G401 (cell line): ENCODE measurements around the gene NEUROG3. TPM values are rescaled to one million over a fixed set of nuclear protein-coding genes. Genes with fewer than 3 reads are reported as not detected.
"Not testable (repeated sequence)": the region's sequence is repeated elsewhere in the genome, so short reads cannot be mapped to it uniquely, and the experiment has no call there.

Source experiments
- DNase-seq: peaks from one replicate; pipeline ENCODE4 v3.0.0-alpha.2; 2015; ENCODE audit warnings: low spot score
- in situ Hi-C: cut with HindIII; loops from 2 replicates; pipeline ENCODE4 v1.10.0; 2016; ENCODE audit warnings: low sequenced_read_pairs, mixed read lengths
- total RNA-seq: library from RNA; depleted of rRNA; stranded (reverse); fragments of >200 nt; shearing (Covaris generic); gene quantifications from 2 replicates; pipeline ENCODE4 v1.2.3, GENCODE V29; 2014

The NEUROG3 gene
- total RNA-seq, 1 experiment from 2014 or later: not detected

GRCh38 chr10:69574571-69574978 lies 1.4 kb upstream of the NEUROG3 start:
- no peak for DNase-seq
- in situ Hi-C loops: no loop called here

DNA sequence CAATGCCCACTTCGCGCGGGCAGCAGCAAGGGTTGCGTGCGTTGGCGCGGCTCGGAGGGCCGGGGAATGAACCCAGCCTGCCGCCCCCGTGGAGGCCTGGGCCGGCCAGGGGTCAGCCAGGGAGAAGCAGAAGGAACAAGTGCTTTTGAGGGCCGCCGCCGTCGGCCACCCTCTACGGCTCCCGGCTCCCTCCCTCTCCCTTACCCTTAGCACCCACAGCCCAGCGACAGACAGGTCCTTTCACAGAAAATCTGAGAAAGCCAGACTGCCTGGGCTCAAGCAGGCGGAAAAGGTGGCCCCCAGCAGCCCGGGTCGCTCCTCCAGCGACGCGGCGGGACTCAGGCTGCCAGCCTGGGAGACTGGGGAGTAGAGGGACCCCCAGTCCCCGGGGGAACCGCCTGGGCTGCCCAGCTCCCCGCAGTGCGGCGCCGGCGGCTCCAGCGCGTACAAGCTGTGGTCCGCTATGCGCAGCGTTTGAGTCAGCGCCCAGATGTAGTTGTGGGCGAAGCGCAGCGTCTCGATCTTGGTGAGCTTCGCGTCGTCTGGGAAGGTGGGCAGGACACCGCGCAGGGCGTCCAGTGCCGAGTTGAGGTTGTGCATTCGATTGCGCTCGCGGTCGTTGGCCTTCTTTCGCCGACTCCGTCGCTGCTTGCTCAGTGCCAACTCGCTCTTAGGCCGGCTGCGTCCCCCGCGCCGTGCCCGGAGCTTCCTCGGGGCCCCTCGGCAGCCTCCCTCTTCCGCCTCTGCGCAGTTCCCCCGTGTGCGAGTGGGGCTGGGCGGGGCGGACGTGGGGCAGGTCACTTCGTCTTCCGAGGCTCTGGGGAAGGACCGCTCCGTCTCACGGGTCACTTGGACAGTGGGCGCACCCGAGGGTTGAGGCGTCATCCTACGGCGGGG lies 815 bp downstream of the NEUROG3 start:
- no peak for DNase-seq

GRCh38 chr10:69571618-69572158 lies 1.5 kb downstream of the NEUROG3 start:
- no peak for DNase-seq
- in situ Hi-C loops: no loop called here

More for the DNA sequence above, 815 bp downstream of the NEUROG3 start:
- in situ Hi-C loops: no loop called here

DNA sequence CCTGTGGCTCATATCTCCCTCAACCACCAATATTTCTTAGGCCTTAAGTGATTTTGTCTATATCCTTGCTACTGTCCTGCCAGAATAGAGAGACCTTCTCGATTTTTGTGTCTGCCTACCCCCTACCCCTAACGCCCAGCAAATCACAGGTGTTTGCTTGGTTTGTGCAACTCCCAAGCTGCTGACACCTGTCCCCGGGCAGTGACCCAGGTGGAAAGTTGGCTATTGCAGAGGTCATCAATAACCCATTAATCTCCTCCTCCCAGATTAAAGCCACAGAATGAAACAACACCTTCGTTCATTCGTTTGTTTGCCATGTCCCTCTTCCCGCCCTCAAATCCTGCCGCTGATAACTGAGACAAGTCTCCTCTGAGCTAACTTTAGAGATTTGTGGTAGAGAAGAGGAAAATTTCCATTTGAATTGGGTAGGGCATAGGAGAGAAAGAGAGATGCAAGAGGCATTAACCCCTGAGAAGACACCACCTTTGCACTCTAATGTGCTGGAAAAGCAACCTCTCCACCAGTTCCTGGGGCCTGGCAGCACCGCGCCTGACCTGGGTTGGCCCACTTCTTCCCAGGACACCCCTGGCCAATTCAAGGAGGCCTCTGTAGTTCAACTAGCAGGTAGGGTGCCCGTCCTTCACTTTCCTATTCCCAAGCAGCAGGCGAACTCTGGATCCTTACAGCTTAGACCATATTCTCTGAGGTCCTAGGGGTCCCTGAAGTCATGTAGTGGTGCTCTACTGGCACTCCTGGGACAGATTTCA lies 3.0 kb downstream of the NEUROG3 start:
- in situ Hi-C loops: no loop called here
- DNase-seq: no peak

DNA sequence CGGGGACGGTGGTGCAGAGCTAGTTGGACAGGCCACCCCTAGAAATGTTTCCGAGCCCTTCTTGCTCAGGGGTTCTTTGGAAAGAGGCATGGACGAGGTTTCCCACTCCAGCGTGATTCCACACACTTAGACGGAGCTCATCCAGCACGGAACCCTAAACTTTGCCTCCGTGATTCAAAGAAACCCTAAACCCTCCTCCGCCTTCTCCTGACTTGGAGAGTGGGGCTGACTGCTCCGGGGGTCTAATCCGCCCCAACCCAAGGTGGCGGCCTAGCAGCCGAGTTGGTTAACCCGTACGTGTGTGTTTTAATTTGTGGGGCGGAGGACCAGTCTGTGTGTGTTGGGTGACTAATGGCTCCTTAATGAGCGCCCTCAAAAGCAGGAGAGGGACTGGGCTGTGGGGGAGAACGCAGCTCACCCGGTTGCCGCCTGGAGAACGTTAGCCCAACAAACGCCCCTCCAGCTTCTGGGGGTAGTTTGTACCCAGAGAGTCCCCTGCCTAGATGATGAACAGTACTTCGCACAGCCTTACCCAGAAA lies 3.8 kb downstream of the NEUROG3 start:
- no peak for DNase-seq
- in situ Hi-C loops: no loop called here

DNA sequence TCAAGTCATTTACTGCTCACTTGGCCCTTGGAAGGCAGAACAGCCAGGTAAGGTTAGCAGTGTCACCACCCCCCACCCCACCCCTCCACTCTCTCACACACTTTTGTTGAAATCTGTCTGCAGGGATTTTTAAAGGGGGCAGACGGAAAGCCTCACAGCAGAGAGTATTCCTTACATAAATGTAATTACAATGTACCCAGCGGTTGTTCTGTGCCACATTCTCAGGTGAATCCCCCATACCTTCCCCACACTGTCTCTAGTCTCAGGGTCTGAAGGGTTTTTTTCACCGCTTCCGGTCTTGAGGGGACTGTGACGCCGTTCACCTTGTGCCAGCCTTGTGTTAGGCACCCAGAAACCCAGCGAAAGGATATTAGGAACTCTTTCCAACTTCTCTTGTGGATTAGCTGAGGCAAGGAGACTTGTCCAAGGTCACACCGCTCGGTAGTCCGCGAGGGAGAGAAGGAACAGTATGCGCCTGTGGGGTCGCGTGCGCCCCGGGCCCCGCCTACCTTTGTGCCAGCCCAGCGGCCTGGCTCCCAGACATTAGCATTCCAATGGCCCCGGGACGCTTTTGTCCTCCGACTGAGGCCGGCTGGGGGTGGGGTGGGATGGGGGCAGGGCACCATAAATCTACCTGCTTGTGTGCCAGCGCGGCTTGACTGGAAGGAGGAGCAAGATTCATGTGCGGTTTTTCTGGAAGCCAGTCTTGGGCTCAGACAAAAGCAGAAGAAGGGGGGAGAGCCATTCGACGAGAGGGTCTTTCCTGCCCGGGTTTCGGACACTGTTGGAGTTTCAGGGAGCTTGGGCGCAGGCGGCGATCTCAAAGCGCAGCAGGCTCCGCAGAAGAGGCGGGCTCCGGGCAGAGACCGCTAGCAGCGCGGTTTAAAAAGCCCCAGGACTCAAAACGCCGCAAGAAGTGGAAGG lies 4.5 kb downstream of the NEUROG3 start:
- DNase-seq: no peak
- in situ Hi-C loops: no loop called here

GRCh38 chr10:69567920-69568319 lies 5.3 kb downstream of the NEUROG3 start:
- in situ Hi-C loops: no loop called here
- no peak for DNase-seq

DNA sequence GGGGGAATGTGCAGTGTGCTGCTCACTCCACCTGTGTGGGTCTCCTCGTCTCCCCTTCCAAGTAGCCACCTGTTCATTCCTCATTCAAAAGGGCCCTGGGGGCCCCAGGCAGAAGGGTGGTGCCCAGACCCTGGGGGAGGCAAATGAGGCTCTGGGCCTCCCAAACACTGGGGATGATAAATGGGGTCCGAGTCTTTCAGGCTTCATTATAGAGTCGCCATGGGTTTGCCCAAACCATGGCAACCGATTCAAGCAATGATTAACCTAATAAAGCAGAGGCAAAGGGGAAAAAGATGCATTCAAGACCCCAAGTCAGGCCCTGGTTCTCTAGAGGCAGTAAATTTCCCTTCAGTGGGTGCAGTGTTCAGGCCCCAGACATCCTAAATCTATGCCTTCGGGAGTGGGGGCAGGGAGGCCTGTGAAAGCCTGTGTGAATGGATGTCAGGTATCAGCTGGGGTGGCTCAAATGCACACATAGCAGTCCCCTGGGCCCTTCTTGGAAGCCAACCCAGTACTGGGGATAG lies 10.4 kb downstream of the NEUROG3 start:
- in situ Hi-C loops: no loop called here
- DNase-seq: no peak

DNA sequence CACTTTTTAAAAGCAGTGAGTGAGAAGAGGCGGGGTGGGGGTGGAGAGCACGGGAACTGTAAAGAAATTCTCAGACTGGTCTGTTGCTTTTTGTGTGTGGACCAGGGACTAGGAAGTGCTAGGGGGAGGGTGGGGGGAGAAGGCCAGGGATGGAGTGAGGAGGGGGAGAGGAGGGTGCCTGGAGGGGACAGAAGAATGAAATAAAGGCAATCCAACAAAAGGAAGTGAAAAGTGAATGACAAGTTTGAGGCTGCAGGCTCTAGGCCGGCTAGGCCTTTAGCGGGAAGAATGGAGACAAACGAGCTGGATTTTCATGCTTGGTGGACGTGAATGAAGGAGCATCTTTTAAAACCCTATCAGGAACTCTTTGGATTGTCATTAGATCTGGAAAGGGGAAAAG lies 13.7 kb downstream of the NEUROG3 start:
- DNase-seq: no peak
- in situ Hi-C loops: no loop called here

- DNase-seq: no peak
- in situ Hi-C loops: no loop called here
Observed at GRCh38 chr10:69558559-69558958, 14.7 kb downstream of the NEUROG3 start.

GRCh38 chr10:69554611-69555010 lies 18.6 kb downstream of the NEUROG3 start:
- in situ Hi-C loops: no loop called here
- no peak for DNase-seq

GRCh38 chr10:69553328-69553727 lies 19.9 kb downstream of the NEUROG3 start:
- in situ Hi-C loops: no loop called here
- no peak for DNase-seq

GRCh38 chr10:69552268-69552667 lies 21.0 kb downstream of the NEUROG3 start:
- in situ Hi-C loops: no loop called here
- DNase-seq: no peak

DNA sequence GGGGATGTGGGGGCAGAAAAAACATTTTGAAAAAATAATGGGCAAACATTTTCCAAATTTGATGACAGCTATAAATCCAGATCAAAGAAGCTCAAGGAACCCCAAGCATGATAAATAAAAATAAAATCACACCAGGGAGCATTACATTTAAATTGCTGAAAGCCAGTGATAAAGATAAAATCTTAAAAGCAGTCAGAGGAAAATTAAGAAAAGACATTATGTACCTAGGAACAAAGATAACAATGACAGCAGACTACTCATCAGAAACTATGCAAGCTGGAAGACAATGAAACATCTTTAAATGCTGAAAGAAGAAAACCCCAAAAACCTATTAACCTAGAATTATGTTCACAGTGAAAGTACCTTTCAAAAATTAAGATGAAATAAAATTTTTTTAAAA lies 23.3 kb downstream of the NEUROG3 start:
- DNase-seq: no peak
- in situ Hi-C loops: no loop called here

DNA sequence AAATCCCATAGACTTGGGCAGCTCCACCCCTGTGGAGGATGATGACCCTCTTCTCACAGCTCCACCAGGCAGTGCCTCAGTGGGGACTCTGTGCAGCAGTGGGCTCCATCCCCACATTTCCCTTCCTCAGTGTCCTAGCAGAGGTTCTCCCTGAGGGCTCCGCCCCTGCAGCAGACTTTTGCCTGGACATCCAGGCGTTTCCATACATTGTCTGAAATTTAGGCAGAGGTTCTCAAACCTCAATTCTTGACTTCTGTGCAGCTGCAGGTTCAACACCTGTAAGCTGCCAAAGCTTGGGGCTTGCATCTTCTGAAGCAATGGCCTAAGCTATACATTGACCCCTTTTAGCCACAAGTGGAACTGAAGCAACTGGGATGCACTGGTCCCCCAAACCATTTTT lies 31.8 kb downstream of the NEUROG3 start:
- in situ Hi-C loops: no loop called here

GRCh38 chr10:69538461-69538860 lies 34.8 kb downstream of the NEUROG3 start:
- in situ Hi-C loops: no loop called here
- DNase-seq: no peak

More for the DNA sequence above, 31.8 kb downstream of the NEUROG3 start:
- DNase-seq: no peak

- in situ Hi-C loops: no loop called here
- no peak for DNase-seq
Observed at GRCh38 chr10:69537449-69537848, 35.8 kb downstream of the NEUROG3 start.

GRCh38 chr10:69536521-69536920 lies 36.7 kb downstream of the NEUROG3 start:
- in situ Hi-C loops, DNase-seq: not testable (repeated sequence)

DNA sequence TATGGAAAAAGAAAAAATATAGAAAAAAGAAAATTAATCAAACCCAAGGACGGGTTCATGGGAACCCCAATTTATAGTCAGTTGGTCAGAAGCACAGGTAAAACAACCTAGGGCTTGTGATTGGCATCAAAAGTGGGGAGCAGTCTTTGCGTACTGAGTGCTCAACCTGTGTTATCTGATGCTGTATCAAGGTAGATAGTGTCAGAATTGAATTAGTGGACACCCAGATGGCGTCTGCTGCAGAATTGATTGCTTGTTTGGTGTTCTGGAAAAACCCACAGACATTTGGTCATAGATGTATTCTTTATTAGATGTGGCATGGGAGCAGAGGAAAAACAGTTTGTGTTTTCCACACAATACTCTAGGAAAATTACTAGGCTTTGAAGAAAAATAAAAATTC lies 39.6 kb downstream of the NEUROG3 start:
- no peak for DNase-seq
- in situ Hi-C loops: no loop called here
